Neural progenitor cell (in vitro differentiated cells): ENCODE measurements around the gene CRYBA4. TPM values are rescaled to one million over a fixed set of nuclear protein-coding genes. Genes with fewer than 3 reads are reported as not detected.

ENCODE experiments used
- DNase-seq: peaks from one replicate; pipeline ENCODE4 v3.0.0-alpha.2; 2016; ENCODE audit warnings: low spot score
- H2AFZ ChIP-seq: fragments of 200-600 bp; sonication (generic); replicated peaks from 2 replicates; pipeline ENCODE4 v1.6.1; 2016; ENCODE audit warnings: antibody characterized with exemption
- H3F3A ChIP-seq: fragments of 200-600 bp; sonication (generic); 2 replicates; pipeline ENCODE4 v1.6.1; 2016; ENCODE audit warnings: antibody characterized with exemption, low read depth
- H3K27ac ChIP-seq: fragments of 200-600 bp; sonication (generic); 2 replicates; pipeline ENCODE4 v1.5.1; 2016; ENCODE audit warnings: mild to moderate bottlenecking
- H3K27me3 ChIP-seq: fragments of 200-600 bp; sonication (generic); 2 replicates; pipeline ENCODE4 v1.6.1; 2016; ENCODE audit warnings: mild to moderate bottlenecking, moderate library complexity
- H3K36me3 ChIP-seq: fragments of 200-600 bp; sonication (generic); 2 replicates; pipeline ENCODE4 v1.5.1; 2016
- H3K4me1 ChIP-seq: fragments of 200-600 bp; sonication (generic); 2 replicates; pipeline ENCODE4 v1.6.1; 2016; ENCODE audit warnings: mixed run types
- H3K4me2 ChIP-seq: fragments of 200-600 bp; sonication (generic); 2 replicates; pipeline ENCODE4 v1.6.1; 2016
- H3K4me3 ChIP-seq: fragments of 200-600 bp; sonication (generic); 2 replicates; pipeline ENCODE4 v1.5.1; 2016
- H3K79me2 ChIP-seq: fragments of 200-600 bp; sonication (generic); 2 replicates; pipeline ENCODE4 v1.6.1; 2016; ENCODE audit warnings: low read depth
- H3K9ac ChIP-seq: fragments of 200-600 bp; sonication (generic); 2 replicates; pipeline ENCODE4 v1.6.1; 2016
- H3K9me3 ChIP-seq: fragments of 200-600 bp; sonication (generic); 2 replicates; pipeline ENCODE4 v1.5.1; 2016; ENCODE audit warnings: low read depth
- H4K20me1 ChIP-seq: fragments of 200-600 bp; sonication (generic); 2 replicates; pipeline ENCODE4 v1.6.1; 2016; ENCODE audit warnings: low read depth
- H3K27ac Mint-ChIP-seq: 3 replicates; pipeline ENCODE4 v1.8.0; 2021; ENCODE audit warnings: mixed read lengths
- H3K27me3 Mint-ChIP-seq: 2 replicates; pipeline ENCODE4 v1.8.0; 2022; ENCODE audit warnings: low read depth, mild to moderate bottlenecking, inconsistent platforms, moderate library complexity, mixed read lengths; ENCODE audit not compliant: insufficient read depth
- H3K36me3 Mint-ChIP-seq: 3 replicates; pipeline ENCODE4 v1.8.0; 2021; ENCODE audit warnings: mixed read lengths
- H3K4me1 Mint-ChIP-seq: 3 replicates; pipeline ENCODE4 v1.8.0; 2021; ENCODE audit warnings: mixed read lengths
- H3K4me3 Mint-ChIP-seq: 3 replicates; pipeline ENCODE4 v1.8.0; 2021; ENCODE audit warnings: mild to moderate bottlenecking, moderate library complexity, mixed read lengths
- H3K9me3 Mint-ChIP-seq: 3 replicates; pipeline ENCODE4 v1.8.0; 2020; ENCODE audit warnings: mixed read lengths
- CTCF ChIP-seq: fragments of 200-600 bp; sonication (generic); IDR thresholded peaks from 2 replicates; pipeline ENCODE4 v1.5.1; 2017; ENCODE audit warnings: antibody characterized with exemption, mild to moderate bottlenecking
- EZH2 ChIP-seq: fragments of 200-600 bp; sonication (generic); IDR thresholded peaks from 2 replicates; pipeline ENCODE4 v1.6.1; 2017; ENCODE audit warnings: antibody characterized with exemption, mild to moderate bottlenecking, moderate library complexity
- EZH2phosphoT487 ChIP-seq: fragments of 200-600 bp; sonication (generic); IDR thresholded peaks from 2 replicates; pipeline ENCODE4 v1.6.1; 2017; ENCODE audit warnings: antibody characterized with exemption
- total RNA-seq: library from RNA; depleted of rRNA; stranded (reverse); fragments of >200 nt; gene quantifications from 2 replicates; pipeline ENCODE4 v1.2.3, GENCODE V29; 2015; ENCODE audit warnings: low replicate concordance

Gene CRYBA4
- total RNA-seq, 1 donor from 2014 or later: 1.1 TPM

GRCh38 chr22:26597026-26597425 lies 24.7 kb upstream of the CRYBA4 start:
- no peak for DNase-seq
- Histone ChIP-seq H3K4me3 (no peak overlapping the region), H3K27me3 (no peaks in the 10 kb centered on the region), H4K20me1 (no peaks in the 10 kb centered on the region), H3K9ac (no peak overlapping the region), H3K4me1 (peaks cover 6% of the 10 kb centered on the region), H2AFZ (no peak overlapping the region), H3K9me3 (no peaks in the 10 kb centered on the region), H3F3A (peaks cover 14% of the 10 kb centered on the region), H3K79me2 (no peaks in the 10 kb centered on the region), H3K27ac (no peak overlapping the region), H3K4me2 (no peak overlapping the region), H3K36me3 (no peaks in the 10 kb centered on the region)
- Mint-ChIP-seq H3K4me1 (peaks cover 11% of the 10 kb centered on the region), H3K36me3 (no peaks in the 10 kb centered on the region), H3K27ac (no peak overlapping the region), H3K9me3 (no peaks in the 10 kb centered on the region), H3K27me3 (peaks cover 16% of the 10 kb centered on the region), H3K4me3 (no peak overlapping the region)
- TF ChIP-seq CTCF (no peak), EZH2 (no peak), EZH2phosphoT487 (no peak)

- no peak overlapping the region for H3K9ac ChIP-seq
- H3F3A ChIP-seq: peaks cover 14% of the 10 kb centered on the region
- no peaks in the 10 kb centered on the region for H4K20me1 ChIP-seq
- Mint-ChIP-seq H3K36me3 (no peaks in the 10 kb centered on the region), H3K4me3 (no peak overlapping the region), H3K9me3 (no peaks in the 10 kb centered on the region), H3K27me3 (peaks cover 17% of the 10 kb centered on the region), H3K27ac (no peak overlapping the region), H3K4me1 (peaks cover 11% of the 10 kb centered on the region)
- peaks cover 6% of the 10 kb centered on the region for H3K4me1 ChIP-seq
- H3K36me3 ChIP-seq: no peaks in the 10 kb centered on the region
- TF ChIP-seq CTCF (no peak), EZH2 (no peak), EZH2phosphoT487 (no peak)
- H3K79me2 ChIP-seq: no peaks in the 10 kb centered on the region
- DNase-seq: no peak
- H3K9me3 ChIP-seq: no peaks in the 10 kb centered on the region
- H3K27ac ChIP-seq: no peak overlapping the region
- H2AFZ ChIP-seq: no peak overlapping the region
- H3K4me2 ChIP-seq: no peak overlapping the region
- no peak overlapping the region for H3K4me3 ChIP-seq
- H3K27me3 ChIP-seq: no peaks in the 10 kb centered on the region
These were observed 24.3 kb upstream of the CRYBA4 start for GRCh38 chr22:26597480-26597879.

- H3F3A ChIP-seq: peaks cover 3% of the 10 kb centered on the region
- Mint-ChIP-seq H3K27ac (no peak overlapping the region), H3K4me1 (peaks cover 11% of the 10 kb centered on the region), H3K36me3 (no peaks in the 10 kb centered on the region), H3K27me3 (peaks cover 12% of the 10 kb centered on the region), H3K9me3 (no peaks in the 10 kb centered on the region), H3K4me3 (no peak overlapping the region)
- H3K27ac ChIP-seq: no peak overlapping the region
- H3K9me3 ChIP-seq: no peaks in the 10 kb centered on the region
- no peaks in the 10 kb centered on the region for H3K36me3 ChIP-seq
- no peaks in the 10 kb centered on the region for H3K4me1 ChIP-seq
- no peak overlapping the region for H3K9ac ChIP-seq
- H2AFZ ChIP-seq: no peak overlapping the region
- no peaks in the 10 kb centered on the region for H3K27me3 ChIP-seq
- TF ChIP-seq CTCF: no peak
- no peak for TF ChIP-seq EZH2phosphoT487
- no peak for TF ChIP-seq EZH2
- no peak overlapping the region for H3K4me3 ChIP-seq
- H3K4me2 ChIP-seq: no peak overlapping the region
- no peaks in the 10 kb centered on the region for H4K20me1 ChIP-seq
- no peaks in the 10 kb centered on the region for H3K79me2 ChIP-seq
- DNase-seq: no peak
These were observed 22.3 kb upstream of the CRYBA4 start for GRCh38 chr22:26599505-26599904.
